HUES6 (cell line): ENCODE data around the gene ELK4.
"Not testable (repeated sequence)": the region's sequence is repeated elsewhere in the genome, so short reads cannot be mapped to it uniquely, and the experiment has no call there.

Source experiments
- H3K27ac ChIP-seq: 2 replicates; pipeline ENCODE4 v1.7.0; 2013; ENCODE audit warnings: low read depth, mild to moderate bottlenecking, low read length, inconsistent platforms
- H3K27me3 ChIP-seq: 2 replicates; pipeline ENCODE4 v1.6.1; 2013; ENCODE audit warnings: low read length; ENCODE audit not compliant: control insufficient read depth, insufficient read depth
- H3K36me3 ChIP-seq: 2 replicates; pipeline ENCODE4 v1.6.1; 2013; ENCODE audit warnings: low read length; ENCODE audit not compliant: control insufficient read depth, insufficient read depth
- H3K4me1 ChIP-seq: 2 replicates; pipeline ENCODE4 v1.6.1; 2013; ENCODE audit warnings: low read length; ENCODE audit not compliant: control insufficient read depth, insufficient read depth
- H3K4me3 ChIP-seq: 2 replicates; pipeline ENCODE4 v1.5.1; 2013; ENCODE audit warnings: low read depth, low read length
- H3K9ac ChIP-seq: one replicate; pipeline ENCODE4 v1.6.1; 2013; ENCODE audit warnings: mild to moderate bottlenecking, low read length
- H3K9me3 ChIP-seq: 2 replicates; pipeline ENCODE4 v1.6.1; 2013; ENCODE audit warnings: low read depth, low read length; ENCODE audit not compliant: control insufficient read depth, insufficient read depth

The ELK4 gene

GRCh38 chr1:205637854-205638468, 6.2 kb upstream of the ELK4 start:
- H3K27me3 ChIP-seq: no peaks in the 10 kb centered on the region
- no peaks in the 10 kb centered on the region for H3K9me3 ChIP-seq
- H3K36me3 ChIP-seq: no peaks in the 10 kb centered on the region
- no peak overlapping the region for H3K27ac ChIP-seq
- H3K9ac ChIP-seq: no peak overlapping the region
- no peaks in the 10 kb centered on the region for H3K4me1 ChIP-seq
- H3K4me3 ChIP-seq: no peak overlapping the region

DNA sequence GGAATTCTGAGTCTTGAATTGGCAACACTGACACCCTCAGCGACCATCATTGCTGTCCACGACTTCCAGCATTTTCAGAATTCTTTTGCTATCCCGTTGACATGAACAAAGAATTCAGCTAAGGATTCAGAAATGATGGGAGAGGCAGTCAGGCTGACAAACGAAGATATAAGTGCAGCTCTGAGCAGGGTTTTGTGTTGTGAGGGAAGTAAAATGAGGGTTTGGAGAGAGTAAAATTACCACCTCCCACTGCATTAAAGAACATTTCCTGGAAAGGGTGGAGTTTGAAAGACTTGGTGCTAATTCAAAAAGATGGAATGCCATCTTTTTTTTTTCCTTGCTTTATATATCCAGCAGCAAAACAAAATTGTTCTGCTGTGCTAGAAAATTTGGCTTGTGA, 4.9 kb upstream of the ELK4 start:
- H3K4me1 ChIP-seq: peaks cover 6% of the 10 kb centered on the region; the same call in 1 of the 2 replicates
- H3K4me3 ChIP-seq: no peak overlapping the region
- H3K36me3 ChIP-seq: no peaks in the 10 kb centered on the region
- no peaks in the 10 kb centered on the region for H3K9me3 ChIP-seq
- H3K27ac ChIP-seq: no peak overlapping the region
- no peak overlapping the region for H3K9ac ChIP-seq
- H3K27me3 ChIP-seq: no peaks in the 10 kb centered on the region

GRCh38 chr1:205636138-205636530, 4.3 kb upstream of the ELK4 start:
- not testable (repeated sequence) for H3K4me1 ChIP-seq, H3K27me3 ChIP-seq, H3K36me3 ChIP-seq, H3K27ac ChIP-seq, H3K9me3 ChIP-seq, H3K4me3 ChIP-seq, H3K9ac ChIP-seq

- no peak overlapping the region for H3K27ac ChIP-seq
- no peaks in the 10 kb centered on the region for H3K9me3 ChIP-seq
- H3K27me3 ChIP-seq: no peaks in the 10 kb centered on the region
- H3K36me3 ChIP-seq: no peaks in the 10 kb centered on the region
- peaks cover 6% of the 10 kb centered on the region; the same call in 1 of the 2 replicates for H3K4me1 ChIP-seq
- no peak overlapping the region for H3K9ac ChIP-seq
- H3K4me3 ChIP-seq: no peak overlapping the region
Measured at GRCh38 chr1:205633421-205633976, 1.7 kb upstream of the ELK4 start.

GRCh38 chr1:205632669-205633169, 908 bp upstream of the ELK4 start:
- Histone ChIP-seq H3K4me1 (peaks cover 6% of the 10 kb centered on the region; the same call in 1 of the 2 replicates), H3K9me3 (no peaks in the 10 kb centered on the region), H3K9ac (peak overlapping the region; percentile 99), H3K36me3 (no peaks in the 10 kb centered on the region), H3K4me3 (peak overlapping the region; percentile 82), H3K27me3 (no peaks in the 10 kb centered on the region), H3K27ac (no peak overlapping the region)

GRCh38 chr1:205631010-205631767, 622 bp downstream of the ELK4 start:
- peak overlapping the region; percentile 82 for H3K4me3 ChIP-seq
- no peaks in the 10 kb centered on the region for H3K36me3 ChIP-seq
- peak overlapping the region; percentile 99 for H3K9ac ChIP-seq
- peak overlapping the region; percentile 82 for H3K27ac ChIP-seq
- H3K27me3 ChIP-seq: no peaks in the 10 kb centered on the region
- no peaks in the 10 kb centered on the region for H3K9me3 ChIP-seq
- H3K4me1 ChIP-seq: peaks cover 6% of the 10 kb centered on the region; the same call in 1 of the 2 replicates

GRCh38 chr1:205630651-205631009, 1.2 kb downstream of the ELK4 start:
- peak overlapping the region; percentile 82 for H3K4me3 ChIP-seq
- H3K9me3 ChIP-seq: no peaks in the 10 kb centered on the region
- no peaks in the 10 kb centered on the region for H3K36me3 ChIP-seq
- H3K9ac ChIP-seq: peak overlapping the region; percentile 99
- peak overlapping the region; percentile 82 for H3K27ac ChIP-seq
- H3K4me1 ChIP-seq: peaks cover 6% of the 10 kb centered on the region; the same call in 1 of the 2 replicates
- no peaks in the 10 kb centered on the region for H3K27me3 ChIP-seq

GRCh38 chr1:205630241-205630640, 1.6 kb downstream of the ELK4 start:
- Histone ChIP-seq H3K9me3 (no peaks in the 10 kb centered on the region), H3K4me3 (peak overlapping the region; percentile 82), H3K27ac (no peak overlapping the region), H3K9ac (peak overlapping the region; percentile 99), H3K27me3 (no peaks in the 10 kb centered on the region), H3K4me1 (peaks cover 6% of the 10 kb centered on the region; the same call in 1 of the 2 replicates), H3K36me3 (no peaks in the 10 kb centered on the region)

- no peak overlapping the region for H3K9ac ChIP-seq
- peak overlapping the region; percentile 82 for H3K4me3 ChIP-seq
- no peaks in the 10 kb centered on the region for H3K9me3 ChIP-seq
- peaks cover 6% of the 10 kb centered on the region; the same call in 1 of the 2 replicates for H3K4me1 ChIP-seq
- no peaks in the 10 kb centered on the region for H3K36me3 ChIP-seq
- H3K27ac ChIP-seq: no peak overlapping the region
- no peaks in the 10 kb centered on the region for H3K27me3 ChIP-seq
Measured at GRCh38 chr1:205629751-205630150, 2.1 kb downstream of the ELK4 start.

DNA sequence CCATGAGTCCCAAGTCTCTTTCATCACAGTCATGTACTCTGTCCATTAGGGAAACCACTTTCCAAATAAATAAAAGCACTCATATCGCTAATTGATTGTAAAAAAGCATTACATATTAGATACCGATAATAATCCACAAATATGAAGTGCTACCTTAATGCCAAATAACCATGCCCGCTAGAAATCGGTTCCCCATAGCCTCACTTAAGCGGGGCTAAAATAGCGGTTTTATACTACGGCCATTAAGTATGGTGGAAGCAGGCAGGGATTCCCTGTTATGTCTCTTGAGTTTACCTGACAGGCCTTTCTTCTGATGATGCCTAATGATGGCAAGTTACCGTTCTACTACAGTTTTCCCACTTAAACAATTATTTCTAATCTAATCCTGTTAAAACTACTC, 3.9 kb downstream of the ELK4 start:
- no peaks in the 10 kb centered on the region for H3K27me3 ChIP-seq
- H3K36me3 ChIP-seq: peaks cover 14% of the 10 kb centered on the region
- no peak overlapping the region for H3K27ac ChIP-seq
- H3K9ac ChIP-seq: no peak overlapping the region
- peaks cover 6% of the 10 kb centered on the region; the same call in 1 of the 2 replicates for H3K4me1 ChIP-seq
- H3K4me3 ChIP-seq: no peak overlapping the region
- no peaks in the 10 kb centered on the region for H3K9me3 ChIP-seq

- Histone ChIP-seq H3K27ac (no peak overlapping the region), H3K4me3 (no peak overlapping the region), H3K36me3 (peaks cover 28% of the 10 kb centered on the region), H3K27me3 (no peaks in the 10 kb centered on the region), H3K9me3 (no peaks in the 10 kb centered on the region), H3K4me1 (no peaks in the 10 kb centered on the region), H3K9ac (no peak overlapping the region)
Measured at GRCh38 chr1:205626216-205626615, 5.6 kb downstream of the ELK4 start.
